GM18505 (cell line): ENCODE data around the gene TBC1D22A.
"Not testable (repeated sequence)": the region's sequence is repeated elsewhere in the genome, so short reads cannot be mapped to it uniquely, and the experiment has no call there.

Source experiments
- ATAC-seq: cut with Tn5 transposase; IDR thresholded peaks from one replicate; pipeline ENCODE4 v1.9.1; 2021; ENCODE audit not compliant: unreplicated experiment
- POLR2A ChIP-seq: IDR thresholded peaks from 4 replicates; pipeline ENCODE4 v1.6.1; 2011; ENCODE audit warnings: borderline replicate concordance; ENCODE audit not compliant: insufficient read depth, insufficient read length; ENCODE audit errors: extremely low read depth

Gene TBC1D22A

GRCh38 chr22:46803031-46803880 lies 40.8 kb downstream of the TBC1D22A start:
- ATAC-seq = no peak
- no peak for TF ChIP-seq POLR2A

- no peak for TF ChIP-seq POLR2A
- ATAC-seq = no peak
These were observed 41.5 kb downstream of the TBC1D22A start for GRCh38 chr22:46803936-46804335.

GRCh38 chr22:46806794-46807193 lies 44.3 kb downstream of the TBC1D22A start:
- ATAC-seq = no peak
- TF ChIP-seq POLR2A = no peak

GRCh38 chr22:46807458-46807857 lies 45.0 kb downstream of the TBC1D22A start:
- no peak for ATAC-seq
- TF ChIP-seq POLR2A = no peak

GRCh38 chr22:46809153-46809885 lies 46.9 kb downstream of the TBC1D22A start:
- no peak for ATAC-seq
- TF ChIP-seq POLR2A = no peak

GRCh38 chr22:46810856-46811786 lies 48.7 kb downstream of the TBC1D22A start:
- no peak for TF ChIP-seq POLR2A
- no peak for ATAC-seq

- no peak for ATAC-seq
- TF ChIP-seq POLR2A = no peak
These were observed 49.7 kb downstream of the TBC1D22A start for GRCh38 chr22:46812034-46812605.

GRCh38 chr22:46812788-46813187 lies 50.3 kb downstream of the TBC1D22A start:
- no peak for ATAC-seq
- TF ChIP-seq POLR2A = no peak

- no peak for TF ChIP-seq POLR2A
- no peak for ATAC-seq
These were observed 51.6 kb downstream of the TBC1D22A start for GRCh38 chr22:46813816-46814597.

GRCh38 chr22:46815132-46815531 lies 52.7 kb downstream of the TBC1D22A start:
- TF ChIP-seq POLR2A = no peak
- no peak for ATAC-seq

GRCh38 chr22:46815559-46815895 lies 53.1 kb downstream of the TBC1D22A start:
- TF ChIP-seq POLR2A = no peak
- no peak for ATAC-seq

- no peak for TF ChIP-seq POLR2A
- no peak for ATAC-seq
These were observed 53.7 kb downstream of the TBC1D22A start for GRCh38 chr22:46815896-46816731.

GRCh38 chr22:46817390-46817789 lies 54.9 kb downstream of the TBC1D22A start:
- not testable (repeated sequence) for ATAC-seq
